HEK293 (cell line): ENCODE results near the gene SMIM10L1.

ENCODE experiments used
- CTCF ChIP-seq: fragments of 450-650 bp; formaldehyde crosslinking; IDR thresholded peaks from 2 replicates; pipeline ENCODE4 v1.5.1; 2016; ENCODE audit warnings: missing biosample characterization, missing genetic modification characterization
- OVOL3 ChIP-seq: fragments of 450-650 bp; formaldehyde crosslinking; IDR thresholded peaks from 2 replicates; pipeline ENCODE4 v1.5.1; 2016; ENCODE audit warnings: missing biosample characterization, missing genetic modification characterization
- PRDM1 ChIP-seq: fragments of 450-650 bp; formaldehyde crosslinking; IDR thresholded peaks from 2 replicates; pipeline ENCODE4; 2016; ENCODE audit warnings: missing biosample characterization, missing genetic modification characterization
- YY1 ChIP-seq: fragments of 450-650 bp; formaldehyde crosslinking; IDR thresholded peaks from 2 replicates; pipeline ENCODE4 v1.5.1; 2018; ENCODE audit warnings: missing biosample characterization, missing genetic modification characterization
- ZNF23 ChIP-seq: fragments of 450-650 bp; formaldehyde crosslinking; IDR thresholded peaks from 2 replicates; pipeline ENCODE4 v1.5.1; 2016; ENCODE audit warnings: missing biosample characterization, missing genetic modification characterization, borderline replicate concordance
- ZNF433 ChIP-seq: fragments of 450-650 bp; formaldehyde crosslinking; IDR thresholded peaks from 2 replicates; pipeline ENCODE4 v1.5.1; 2016; ENCODE audit warnings: missing biosample characterization, missing genetic modification characterization, low read depth
- ZNF610 ChIP-seq: fragments of 450-650 bp; formaldehyde crosslinking; IDR thresholded peaks from 2 replicates; pipeline ENCODE4 v1.5.1; 2016; ENCODE audit warnings: missing biosample characterization, missing genetic modification characterization, borderline replicate concordance
- TF ChIP-seq, protein P1 (sequence below): fragments of 450-650 bp; formaldehyde crosslinking; IDR thresholded peaks from 2 replicates; pipeline ENCODE4 v1.5.1; 2016; ENCODE audit warnings: missing biosample characterization, missing genetic modification characterization
- TF ChIP-seq, protein P2 (sequence below): IDR thresholded peaks from 2 replicates; pipeline ENCODE4 v1.6.1; 2011; ENCODE audit warnings: mild to moderate bottlenecking, low read depth, low read length, borderline replicate concordance

GRCh38 chr12:11162502-11162901, 8.5 kb upstream of the SMIM10L1 start:
- TF ChIP-seq PRDM1 (tag by site-specific recombination) (no peak), ZNF23 (no peak), CTCF (tag by site-specific recombination) (no peak), ZNF610 (tag by site-specific recombination) (no peak), OVOL3 (tag by site-specific recombination) (no peak), YY1 (no peak), ZNF433 (no peak)
- TF ChIP-seq, protein P1, sequence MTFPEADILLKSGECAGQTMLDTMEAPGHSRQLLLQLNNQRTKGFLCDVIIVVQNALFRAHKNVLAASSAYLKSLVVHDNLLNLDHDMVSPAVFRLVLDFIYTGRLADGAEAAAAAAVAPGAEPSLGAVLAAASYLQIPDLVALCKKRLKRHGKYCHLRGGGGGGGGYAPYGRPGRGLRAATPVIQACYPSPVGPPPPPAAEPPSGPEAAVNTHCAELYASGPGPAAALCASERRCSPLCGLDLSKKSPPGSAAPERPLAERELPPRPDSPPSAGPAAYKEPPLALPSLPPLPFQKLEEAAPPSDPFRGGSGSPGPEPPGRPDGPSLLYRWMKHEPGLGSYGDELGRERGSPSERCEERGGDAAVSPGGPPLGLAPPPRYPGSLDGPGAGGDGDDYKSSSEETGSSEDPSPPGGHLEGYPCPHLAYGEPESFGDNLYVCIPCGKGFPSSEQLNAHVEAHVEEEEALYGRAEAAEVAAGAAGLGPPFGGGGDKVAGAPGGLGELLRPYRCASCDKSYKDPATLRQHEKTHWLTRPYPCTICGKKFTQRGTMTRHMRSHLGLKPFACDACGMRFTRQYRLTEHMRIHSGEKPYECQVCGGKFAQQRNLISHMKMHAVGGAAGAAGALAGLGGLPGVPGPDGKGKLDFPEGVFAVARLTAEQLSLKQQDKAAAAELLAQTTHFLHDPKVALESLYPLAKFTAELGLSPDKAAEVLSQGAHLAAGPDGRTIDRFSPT (tag by site-specific recombination) = no peak
- TF ChIP-seq, protein P2, sequence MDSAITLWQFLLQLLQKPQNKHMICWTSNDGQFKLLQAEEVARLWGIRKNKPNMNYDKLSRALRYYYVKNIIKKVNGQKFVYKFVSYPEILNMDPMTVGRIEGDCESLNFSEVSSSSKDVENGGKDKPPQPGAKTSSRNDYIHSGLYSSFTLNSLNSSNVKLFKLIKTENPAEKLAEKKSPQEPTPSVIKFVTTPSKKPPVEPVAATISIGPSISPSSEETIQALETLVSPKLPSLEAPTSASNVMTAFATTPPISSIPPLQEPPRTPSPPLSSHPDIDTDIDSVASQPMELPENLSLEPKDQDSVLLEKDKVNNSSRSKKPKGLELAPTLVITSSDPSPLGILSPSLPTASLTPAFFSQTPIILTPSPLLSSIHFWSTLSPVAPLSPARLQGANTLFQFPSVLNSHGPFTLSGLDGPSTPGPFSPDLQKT = no peak
